ENCODE data around the gene ACIN1. TPM values are rescaled to one million over a fixed set of nuclear protein-coding genes. Genes with fewer than 3 reads are reported as not detected.

ACIN1 gene
- total and polyA plus RNA-seq, 2 of the 13 experiments (the other 11 are each of a cell fraction or from before 2014, with no cell fraction given): 165 to 183 TPM

GRCh38 chr14:23071244-23071920, 23.6 kb downstream of the ACIN1 start (continued):
- peak; percentile 91 for TF ChIP-seq ZBTB44 (CRISPR knock-in tag; IDR thresholded peaks at IDR 0.05)
- TF ChIP-seq NRL (CRISPR knock-in tag; IDR thresholded peaks at IDR 0.05; ENCODE audit: borderline replicate concordance): no peak; the same call in 1 of the 2 replicates
- TF ChIP-seq SP5 (CRISPR knock-in tag; IDR thresholded peaks at IDR 0.05; ENCODE audit: borderline replicate concordance, low read depth): peak; percentile 64; the same call in 1 of the 2 replicates
- peak; percentile 19; the same call in 1 of the 2 replicates for TF ChIP-seq TIGD3 (CRISPR knock-in tag; IDR thresholded peaks at IDR 0.05; ENCODE audit: borderline replicate concordance)
- peak; percentile 97 for TF ChIP-seq MTERF4 (CRISPR knock-in tag; IDR thresholded peaks at IDR 0.05)
- peak; percentile 92 for TF ChIP-seq SSRP1 (CRISPR knock-in tag; IDR thresholded peaks at IDR 0.05)
- TF ChIP-seq GLI4 (CRISPR knock-in tag; IDR thresholded peaks at IDR 0.05; ENCODE audit: borderline replicate concordance): peak; percentile 66; the same call in 1 of the 2 replicates
- peak; percentile 43 for TF ChIP-seq CBX1 (IDR thresholded peaks at IDR 0.05; ENCODE audit: low read depth)
- TF ChIP-seq ZNF841 (CRISPR knock-in tag; IDR thresholded peaks at IDR 0.05; ENCODE audit: borderline replicate concordance): no peak
- no peak for TF ChIP-seq NFIB (CRISPR knock-in tag; IDR thresholded peaks at IDR 0.05; ENCODE audit: borderline replicate concordance)
- TF ChIP-seq DBP (CRISPR knock-in tag; IDR thresholded peaks at IDR 0.05; ENCODE audit: not compliant biosample characterization): no peak
- TF ChIP-seq ZNF816 (CRISPR knock-in tag; IDR thresholded peaks at IDR 0.05; ENCODE audit: borderline replicate concordance): peak; percentile 47; the same call in 1 of the 2 replicates
- no peak for TF ChIP-seq ZNF878 (CRISPR knock-in tag; IDR thresholded peaks at IDR 0.05)
- TF ChIP-seq HOXA5 (CRISPR knock-in tag; IDR thresholded peaks at IDR 0.05): no peak
- no peak for TF ChIP-seq RNF219 (CRISPR knock-in tag; IDR thresholded peaks at IDR 0.05)
- peak; percentile 43; the same call in 1 of the 2 replicates for TF ChIP-seq GATAD2A (CRISPR knock-in tag; IDR thresholded peaks at IDR 0.05)
- TF ChIP-seq ZFYVE20 (CRISPR knock-in tag; IDR thresholded peaks at IDR 0.05; ENCODE audit: borderline replicate concordance, low read depth): 0 out of 2 replicates have a peak, but pooled peaks have one; percentile 47
- peak; percentile 72 for TF ChIP-seq ARID5B (CRISPR knock-in tag; IDR thresholded peaks at IDR 0.05)

Measured in HepG2 (cell line).